Stimulated activated CD8-positive, alpha-beta memory T cell treated with anti-CD3 and anti-CD28 coated beads, Interleukin-15, amount 100 ng/mL, for 48 hours (primary cell): ENCODE results near the gene REC8.

Experiments
- DNase-seq, 2 donors: peaks; one replicate each; pipeline ENCODE4 v3.0.0-alpha.2; 2020; ENCODE audit warnings: low read depth in 2 of 2

The REC8 gene

DNA sequence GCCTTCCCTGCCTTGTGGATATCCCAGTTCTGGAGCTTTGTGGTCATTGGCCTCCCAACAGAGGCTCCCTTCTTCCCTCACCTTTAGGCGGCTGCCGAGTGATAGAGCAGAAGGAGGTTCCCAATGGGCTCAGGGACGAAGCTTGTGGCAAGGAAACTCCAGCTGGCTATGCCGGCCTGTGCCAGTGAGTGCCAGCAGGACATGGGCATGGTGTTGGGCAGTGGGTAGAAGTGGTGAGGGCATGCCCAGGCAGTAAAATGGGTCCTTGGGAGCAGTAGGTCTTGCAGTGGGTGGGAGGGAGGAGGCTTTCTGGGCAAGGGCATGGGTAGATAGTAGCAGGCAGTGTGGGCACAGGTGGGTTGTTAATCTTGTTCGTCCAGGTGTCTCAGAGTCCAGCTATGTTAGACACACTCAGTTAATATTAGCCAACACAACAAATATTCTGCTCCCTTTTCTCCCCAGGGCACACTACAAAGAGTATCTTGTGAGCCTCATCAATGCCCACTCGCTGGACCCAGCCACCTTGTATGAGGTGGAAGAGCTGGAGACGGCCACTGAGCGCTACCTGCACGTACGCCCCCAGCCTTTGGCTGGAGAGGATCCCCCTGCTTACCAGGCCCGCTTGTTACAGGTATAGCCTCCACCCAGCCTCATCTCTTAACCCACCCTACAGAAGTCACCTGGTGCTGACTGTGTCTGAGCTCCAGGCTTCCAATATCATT, 11.9 kb upstream of the REC8 start:
- DNase-seq, result no peak

DNA sequence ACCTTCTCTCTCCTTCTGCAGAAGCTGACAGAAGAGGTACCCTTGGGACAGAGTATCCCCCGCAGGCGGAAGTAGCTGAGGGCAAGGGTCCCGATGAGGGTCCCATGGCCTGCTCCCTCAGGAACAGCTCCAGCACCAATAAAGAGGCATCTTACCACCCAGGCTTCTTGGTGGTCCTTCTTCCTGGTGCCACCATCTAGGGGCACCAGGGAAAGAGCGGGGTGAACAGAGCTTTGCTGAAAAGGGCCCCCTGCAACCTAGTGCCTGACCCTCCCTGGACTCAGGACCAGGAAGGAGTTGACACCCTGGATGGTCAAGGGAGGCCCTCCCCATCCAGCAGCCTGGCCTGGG, 11.4 kb upstream of the REC8 start:
- no peak for DNase-seq

DNA sequence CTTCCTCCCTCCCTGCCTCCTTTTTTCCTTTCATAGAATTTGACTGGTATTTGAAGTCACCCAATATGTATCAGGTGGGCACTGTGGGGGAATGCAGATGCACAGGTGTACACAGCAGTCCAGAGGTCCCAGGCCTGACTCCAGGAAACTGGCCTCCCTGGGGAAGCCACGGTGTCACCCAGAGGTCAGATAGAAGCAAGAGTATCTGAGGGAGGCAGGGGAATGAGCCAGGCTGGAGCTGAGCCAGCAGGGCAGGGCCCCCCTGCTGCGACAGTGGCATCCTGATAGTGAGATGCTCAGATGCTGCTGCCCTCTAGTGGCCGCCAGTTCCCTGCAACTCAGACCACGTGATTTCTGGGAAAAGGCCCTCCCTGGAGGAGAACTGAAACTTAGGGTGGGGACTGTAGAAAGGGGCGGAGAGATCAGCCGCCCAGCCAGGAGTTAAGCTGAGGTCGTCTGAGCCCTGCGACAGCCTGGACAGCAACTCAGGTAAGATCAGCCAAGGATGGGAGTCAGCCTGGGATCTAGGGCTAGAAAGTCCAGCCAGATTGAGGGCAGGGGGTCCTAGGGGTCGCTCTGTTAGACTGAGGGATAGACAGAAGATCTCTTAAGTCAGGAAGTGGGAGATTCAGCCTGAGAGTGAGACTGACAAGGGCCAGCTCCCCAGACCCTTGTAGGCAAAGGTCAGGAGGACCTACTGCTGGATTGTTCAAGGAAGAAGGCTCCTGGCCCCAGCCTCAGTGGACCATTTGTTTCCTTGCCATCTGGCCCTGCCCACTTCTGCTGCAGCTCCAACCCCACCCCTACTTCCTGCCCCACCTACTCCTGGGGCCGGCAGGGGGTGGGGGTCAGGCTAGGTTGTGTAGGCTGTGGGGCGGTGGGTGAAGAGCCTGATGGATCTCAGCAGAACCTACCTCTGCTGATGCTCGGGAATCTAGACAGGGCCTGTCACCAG, 10.8 kb upstream of the REC8 start, which contains the start of gene IRF9:
TSS of gene IRF9 (plus strand) at position 416 of the 955 bp plus-strand sequence. CDS start 880 bp downstream, outside the sequence.
- DNase-seq, result peak; percentile 90 to 93

GRCh38 chr14:24162093-24162492, 9.8 kb upstream of the REC8 start:
- DNase-seq, result no peak

DNA sequence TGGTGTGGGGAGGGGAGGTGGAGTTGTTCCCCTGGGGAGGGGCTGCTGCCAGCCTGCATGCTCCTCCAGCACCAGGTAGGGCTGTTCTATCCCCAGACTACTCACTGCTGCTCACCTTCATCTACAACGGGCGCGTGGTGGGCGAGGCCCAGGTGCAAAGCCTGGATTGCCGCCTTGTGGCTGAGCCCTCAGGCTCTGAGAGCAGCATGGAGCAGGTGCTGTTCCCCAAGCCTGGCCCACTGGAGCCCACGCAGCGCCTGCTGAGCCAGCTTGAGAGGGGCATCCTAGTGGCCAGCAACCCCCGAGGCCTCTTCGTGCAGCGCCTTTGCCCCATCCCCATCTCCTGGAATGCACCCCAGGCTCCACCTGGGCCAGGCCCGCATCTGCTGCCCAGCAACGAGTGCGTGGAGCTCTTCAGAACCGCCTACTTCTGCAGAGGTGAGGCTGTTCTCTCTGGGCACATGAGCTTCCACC, 7.3 kb upstream of the REC8 start:
- no peak for DNase-seq

- no peak for DNase-seq
Measured at GRCh38 chr14:24165785-24166184, 6.1 kb upstream of the REC8 start.

GRCh38 chr14:24167469-24168114, 4.3 kb upstream of the REC8 start:
- no peak for DNase-seq

- no peak for DNase-seq
Measured at GRCh38 chr14:24172261-24172860, 481 bp downstream of the REC8 start.

GRCh38 chr14:24172871-24173281, 996 bp downstream of the REC8 start:
- DNase-seq, result no peak

GRCh38 chr14:24176599-24176998, 4.7 kb downstream of the REC8 start:
- DNase-seq, result no peak

- no peak for DNase-seq
Measured at GRCh38 chr14:24177041-24177825, 5.4 kb downstream of the REC8 start.

- DNase-seq, result no peak
Measured at GRCh38 chr14:24177891-24178290, 6.0 kb downstream of the REC8 start.

DNA sequence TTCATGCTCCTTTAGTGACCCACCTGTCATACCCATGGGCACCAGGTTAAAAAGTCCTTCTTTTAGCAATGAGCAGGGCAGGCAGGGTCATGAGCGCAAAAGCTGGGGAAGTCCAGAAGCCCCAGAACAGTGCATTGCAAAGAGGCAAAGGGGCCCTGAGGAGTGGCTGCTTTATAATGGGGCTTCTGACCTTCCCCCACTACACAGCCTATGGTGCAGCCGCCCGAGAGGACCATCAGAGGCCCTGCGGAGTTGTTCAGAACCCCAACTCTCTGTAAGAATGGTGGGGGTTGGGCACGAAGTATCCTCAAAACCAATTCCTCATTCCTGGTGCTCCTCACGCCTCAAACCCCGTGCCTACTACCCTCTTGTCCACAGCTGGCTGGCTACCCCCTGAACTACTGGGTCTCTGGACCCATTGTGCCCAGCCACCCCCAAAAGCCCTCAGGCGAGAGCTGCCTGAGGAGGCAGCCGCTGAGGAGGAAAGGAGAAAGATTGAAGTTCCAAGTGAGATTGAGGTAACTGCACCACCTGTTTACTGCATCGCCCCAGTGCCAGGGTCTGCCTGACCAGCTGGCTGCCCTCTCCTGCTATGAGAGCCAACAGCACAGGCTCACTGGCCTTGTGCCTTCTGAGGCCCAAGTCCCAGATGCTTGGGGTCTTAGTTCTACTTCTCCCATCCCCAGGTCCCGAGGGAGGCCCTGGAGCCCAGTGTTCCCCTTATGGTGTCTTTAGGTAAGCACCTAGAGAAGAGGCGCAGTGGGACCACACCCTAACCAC, 6.7 kb downstream of the REC8 start:
- DNase-seq, result no peak

DNA sequence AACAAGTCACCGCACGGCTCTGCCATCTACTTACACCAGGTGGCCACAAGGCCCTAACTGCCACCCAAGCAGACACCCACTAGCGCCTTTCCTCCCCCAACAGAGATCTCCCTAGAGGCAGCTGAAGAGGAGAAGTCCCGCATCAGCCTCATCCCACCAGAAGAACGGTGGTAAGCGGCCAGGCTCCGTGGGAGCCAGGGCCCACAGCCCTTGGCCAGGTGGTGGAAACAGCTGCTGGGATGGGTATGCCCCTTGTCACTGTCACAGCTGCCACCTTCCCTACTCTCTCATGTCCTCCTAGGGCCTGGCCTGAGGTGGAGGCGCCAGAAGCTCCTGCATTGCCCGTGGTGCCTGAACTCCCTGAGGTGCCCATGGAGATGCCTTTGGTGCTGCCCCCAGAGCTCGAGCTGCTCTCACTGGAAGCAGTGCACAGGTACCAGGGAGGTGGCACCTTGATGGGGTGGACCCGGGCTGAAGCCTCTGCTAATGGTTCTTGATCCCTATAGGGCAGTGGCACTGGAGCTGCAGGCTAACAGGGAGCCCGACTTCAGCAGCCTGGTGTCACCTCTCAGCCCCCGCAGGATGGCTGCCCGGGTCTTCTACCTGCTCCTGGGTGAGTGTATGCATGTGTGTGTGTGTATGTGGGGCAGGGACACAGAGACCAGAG, 7.5 kb downstream of the REC8 start:
- DNase-seq, result no peak

- no peak for DNase-seq
Measured at GRCh38 chr14:24179961-24180796, 8.3 kb downstream of the REC8 start.

GRCh38 chr14:24181371-24182077, 9.6 kb downstream of the REC8 start:
- no peak for DNase-seq

DNA sequence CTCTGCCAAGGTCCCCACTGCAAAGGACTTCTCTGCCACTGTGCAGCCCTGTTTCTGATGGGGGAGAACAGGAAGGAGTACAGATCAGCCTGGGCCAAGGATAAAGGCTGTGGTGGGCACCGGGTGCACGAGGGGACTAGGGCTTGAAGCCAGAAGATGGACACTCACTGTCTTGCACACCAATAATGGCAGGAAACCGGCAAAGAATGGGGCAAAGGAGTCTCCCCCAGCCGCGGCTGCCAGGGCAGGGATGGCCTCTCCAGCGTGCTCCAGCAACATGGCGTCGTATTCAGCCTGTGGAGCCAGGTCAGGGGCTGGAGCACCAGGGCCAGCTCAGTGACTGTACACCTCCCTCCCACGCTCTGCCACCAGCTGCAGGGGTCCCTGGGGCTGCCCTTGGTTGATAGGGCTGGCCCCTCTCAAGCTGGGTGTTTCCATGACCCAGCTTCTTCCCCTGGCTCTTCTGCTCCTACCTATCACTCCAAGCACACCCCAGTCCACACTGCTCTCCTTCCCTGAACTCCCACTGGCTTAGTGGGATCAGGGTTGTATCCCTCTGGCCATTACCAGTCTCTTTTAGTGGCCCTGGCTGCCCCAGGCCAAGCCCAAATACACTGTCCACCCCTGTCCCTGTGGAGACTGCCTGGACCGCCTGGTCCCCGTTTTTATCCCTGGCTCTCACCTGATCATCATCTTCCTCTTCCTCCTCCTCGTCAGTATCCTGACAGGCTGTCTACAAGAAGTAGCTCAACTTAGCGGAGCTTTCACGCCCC, 10.4 kb downstream of the REC8 start:
- DNase-seq, result no peak
